IPS-18a (cell line): ENCODE data around the gene LRRTM2.
A peak's percentile ranks its signal among the peaks of the same experiment; 100 is the strongest.

Experiments used
- H3K27ac ChIP-seq: one replicate; pipeline ENCODE4 v1.5.1; 2013; ENCODE audit warnings: low read length
- H3K27me3 ChIP-seq: one replicate; pipeline ENCODE4 v1.6.1; 2013; ENCODE audit warnings: mild to moderate bottlenecking, low read length; ENCODE audit not compliant: control insufficient read depth, insufficient read depth
- H3K36me3 ChIP-seq: one replicate; pipeline ENCODE4 v1.6.1; 2013; ENCODE audit warnings: low read depth, low read length; ENCODE audit not compliant: control insufficient read depth
- H3K4me1 ChIP-seq: one replicate; pipeline ENCODE4 v1.6.1; 2013; ENCODE audit warnings: low read depth, low read length; ENCODE audit not compliant: control insufficient read depth
- H3K4me3 ChIP-seq: one replicate; pipeline ENCODE4 v1.5.1; 2013; ENCODE audit warnings: low read length
- H3K9ac ChIP-seq: one replicate; pipeline ENCODE4 v1.6.1; 2013; ENCODE audit warnings: mild to moderate bottlenecking, low read length, moderate library complexity
- H3K9me3 ChIP-seq: one replicate; pipeline ENCODE4 v1.6.1; 2013; ENCODE audit warnings: low read depth, low read length; ENCODE audit not compliant: control insufficient read depth

LRRTM2 gene

GRCh38 chr5:138833726-138834480 lies 41.2 kb downstream of the LRRTM2 start:
- no peak overlapping the region for H3K9ac ChIP-seq

GRCh38 chr5:138833080-138833479 lies 42.1 kb downstream of the LRRTM2 start:
- Histone ChIP-seq H3K36me3 (peaks cover 8% of the 10 kb centered on the region), H3K4me3 (peak overlapping the region; percentile 27)

More at GRCh38 chr5:138833726-138834480, 41.2 kb downstream of the LRRTM2 start:
- Histone ChIP-seq H3K4me3 (peak overlapping the region; percentile 54), H3K27me3 (no peaks in the 10 kb centered on the region), H3K27ac (peak overlapping the region; percentile 35), H3K4me1 (peaks cover 62% of the 10 kb centered on the region), H3K36me3 (peaks cover under 1% of the 10 kb centered on the region), H3K9me3 (no peaks in the 10 kb centered on the region)

DNA sequence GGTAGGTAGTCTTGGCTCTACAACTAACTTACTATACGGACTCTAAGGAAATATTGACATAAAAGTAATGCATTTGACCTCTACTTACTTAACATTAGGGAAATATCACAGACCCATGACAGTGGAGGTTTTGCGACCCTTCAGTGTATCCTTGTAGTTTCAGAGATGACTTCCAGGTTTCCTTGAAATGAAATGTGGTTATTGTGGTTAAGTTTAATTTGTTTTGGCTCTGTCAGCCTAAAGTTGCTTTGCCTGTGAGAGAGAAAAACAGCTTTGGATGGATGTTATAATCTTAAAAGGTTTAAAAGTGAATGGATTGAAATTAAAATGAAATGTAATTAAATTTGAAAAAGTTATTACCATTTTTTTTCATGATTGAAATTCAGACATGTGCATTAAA lies 42.9 kb downstream of the LRRTM2 start:
- Histone ChIP-seq H3K36me3 (peaks cover 17% of the 10 kb centered on the region), H3K9me3 (no peaks in the 10 kb centered on the region), H3K27me3 (no peaks in the 10 kb centered on the region), H3K9ac (no peak overlapping the region), H3K4me3 (no peak overlapping the region), H3K27ac (peak overlapping the region; percentile 3), H3K4me1 (peaks cover 62% of the 10 kb centered on the region)

More at GRCh38 chr5:138833080-138833479, 42.1 kb downstream of the LRRTM2 start:
- H3K27me3 ChIP-seq, result no peaks in the 10 kb centered on the region
- peak overlapping the region; percentile 53 for H3K27ac ChIP-seq
- H3K9ac ChIP-seq, result no peak overlapping the region
- H3K9me3 ChIP-seq, result no peaks in the 10 kb centered on the region
- peaks cover 62% of the 10 kb centered on the region for H3K4me1 ChIP-seq

DNA sequence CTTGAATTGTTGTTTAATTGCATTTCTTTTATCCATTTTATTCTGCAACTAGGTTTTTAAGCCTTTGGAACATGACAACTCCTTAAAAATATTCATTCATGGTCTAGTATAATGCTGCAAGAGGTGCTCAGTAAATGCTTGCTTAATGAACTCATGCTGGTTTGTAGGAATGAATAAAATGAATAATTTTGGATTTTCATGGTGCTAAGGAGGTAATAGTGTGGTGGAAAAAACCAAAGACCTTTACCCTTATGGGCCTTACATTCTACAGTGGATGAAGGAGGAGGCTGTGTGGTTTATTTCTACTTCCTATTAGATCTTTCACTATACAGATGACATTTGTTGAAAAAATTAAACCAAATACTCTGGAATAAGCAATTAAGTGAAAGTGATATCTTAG lies 43.4 kb downstream of the LRRTM2 start:
- peak overlapping the region; percentile 35 for H3K27ac ChIP-seq
- no peaks in the 10 kb centered on the region for H3K9me3 ChIP-seq
- peaks cover 57% of the 10 kb centered on the region for H3K4me1 ChIP-seq
- H3K4me3 ChIP-seq, result no peak overlapping the region
- H3K36me3 ChIP-seq, result peaks cover 21% of the 10 kb centered on the region
- H3K27me3 ChIP-seq, result no peaks in the 10 kb centered on the region
- no peak overlapping the region for H3K9ac ChIP-seq

DNA sequence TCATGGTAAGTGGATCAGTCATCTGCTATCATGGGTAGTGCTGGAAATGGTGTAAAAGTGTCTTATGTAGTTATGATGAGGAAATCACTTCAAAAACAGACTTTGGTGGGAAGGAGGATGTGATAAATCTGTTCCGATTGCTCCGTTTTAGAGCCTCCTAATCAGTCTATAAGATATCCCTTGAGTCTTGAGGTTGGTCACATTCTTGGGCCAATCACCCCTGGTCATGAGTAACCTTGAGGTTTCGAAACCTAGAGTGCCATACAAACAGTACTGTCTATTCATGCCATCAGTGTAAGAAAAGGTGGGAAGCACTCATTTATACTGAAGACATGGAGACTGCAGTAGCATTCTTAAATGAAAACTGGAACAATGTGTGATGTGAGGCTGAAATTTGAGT lies 45.8 kb downstream of the LRRTM2 start:
- Histone ChIP-seq H3K4me3 (no peak overlapping the region), H3K9ac (no peak overlapping the region), H3K9me3 (no peaks in the 10 kb centered on the region), H3K4me1 (peaks cover 41% of the 10 kb centered on the region), H3K27ac (no peak overlapping the region), H3K36me3 (peaks cover 34% of the 10 kb centered on the region), H3K27me3 (no peaks in the 10 kb centered on the region)

- no peak overlapping the region for H3K27ac ChIP-seq
- no peaks in the 10 kb centered on the region for H3K27me3 ChIP-seq
- no peak overlapping the region for H3K4me3 ChIP-seq
- peaks cover 33% of the 10 kb centered on the region for H3K4me1 ChIP-seq
- no peaks in the 10 kb centered on the region for H3K9me3 ChIP-seq
- H3K9ac ChIP-seq, result no peak overlapping the region
- H3K36me3 ChIP-seq, result peaks cover 34% of the 10 kb centered on the region
Observed at GRCh38 chr5:138828556-138828955, 46.6 kb downstream of the LRRTM2 start.

- Histone ChIP-seq H3K9me3 (no peaks in the 10 kb centered on the region), H3K9ac (no peak overlapping the region), H3K27ac (no peak overlapping the region), H3K27me3 (no peaks in the 10 kb centered on the region), H3K4me3 (no peak overlapping the region), H3K4me1 (peaks cover 1% of the 10 kb centered on the region), H3K36me3 (peaks cover 34% of the 10 kb centered on the region)
Observed at GRCh38 chr5:138824924-138825863, 49.9 kb downstream of the LRRTM2 start.

- no peak overlapping the region for H3K9ac ChIP-seq
- no peaks in the 10 kb centered on the region for H3K4me1 ChIP-seq
- H3K36me3 ChIP-seq, result peaks cover 34% of the 10 kb centered on the region
- no peaks in the 10 kb centered on the region for H3K27me3 ChIP-seq
- H3K27ac ChIP-seq, result no peak overlapping the region
- no peak overlapping the region for H3K4me3 ChIP-seq
- H3K9me3 ChIP-seq, result no peaks in the 10 kb centered on the region
Observed at GRCh38 chr5:138824516-138824915, 50.6 kb downstream of the LRRTM2 start.

DNA sequence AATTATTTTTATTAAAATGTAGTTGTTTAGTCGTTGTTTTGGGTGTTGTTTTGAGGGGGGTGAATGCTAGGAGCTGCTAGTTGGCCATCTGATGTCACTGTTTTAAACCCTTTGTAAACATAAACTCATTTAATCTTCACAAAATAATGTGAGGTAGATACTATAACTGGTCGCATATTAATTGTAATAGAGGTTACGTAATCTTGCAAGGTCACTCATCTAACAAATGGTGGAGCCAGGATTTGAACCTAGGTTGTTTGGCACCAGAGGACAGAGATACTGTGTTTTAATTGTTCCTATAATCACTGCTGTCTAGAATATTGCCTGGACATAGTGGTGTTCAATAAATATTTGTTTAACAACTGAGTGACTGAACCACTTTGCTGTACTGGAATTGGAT lies 54.4 kb downstream of the LRRTM2 start:
- Histone ChIP-seq H3K27me3 (no peaks in the 10 kb centered on the region), H3K9ac (peak overlapping the region; percentile 6), H3K4me3 (no peak overlapping the region), H3K9me3 (no peaks in the 10 kb centered on the region), H3K27ac (no peak overlapping the region), H3K36me3 (peaks cover 6% of the 10 kb centered on the region), H3K4me1 (no peaks in the 10 kb centered on the region)

DNA sequence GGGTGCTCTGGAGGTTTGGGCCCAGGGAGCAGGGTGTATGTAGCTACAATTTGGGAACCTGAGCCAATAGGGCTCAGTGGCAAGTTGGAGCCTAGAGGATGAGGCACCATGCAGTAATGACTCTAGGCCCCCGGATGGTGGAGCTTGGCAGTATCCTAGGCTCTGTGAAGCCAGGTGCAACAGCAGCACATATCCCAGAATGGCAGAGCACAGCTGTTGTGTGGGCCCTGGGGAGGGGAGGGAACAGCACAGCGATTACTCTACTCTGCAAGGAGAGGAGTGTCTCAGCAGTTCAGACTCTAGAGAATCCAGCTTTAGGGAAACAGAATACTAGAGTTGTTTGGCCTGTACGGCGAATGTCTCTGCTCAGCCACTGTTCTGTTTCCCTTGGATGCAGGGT lies 56.1 kb downstream of the LRRTM2 start:
- Histone ChIP-seq H3K9ac (no peak overlapping the region), H3K36me3 (peaks cover 6% of the 10 kb centered on the region), H3K9me3 (no peaks in the 10 kb centered on the region), H3K4me1 (no peaks in the 10 kb centered on the region), H3K4me3 (no peak overlapping the region), H3K27ac (no peak overlapping the region), H3K27me3 (no peaks in the 10 kb centered on the region)
